MM.1S (cell line): ENCODE results near the gene RIMKLA.

Experiments
- DNase-seq: peaks from one replicate; pipeline ENCODE4 v3.0.0-alpha.2; 2015
- H2AFZ ChIP-seq: fragments of 300-600 bp; sonication (generic); 2 replicates; pipeline ENCODE4 v1.6.0; 2016; ENCODE audit warnings: antibody characterized with exemption, low read length
- H3F3A ChIP-seq: fragments of 300-600 bp; sonication (generic); 2 replicates; pipeline ENCODE4 v1.6.1; 2016; ENCODE audit warnings: mild to moderate bottlenecking, antibody characterized with exemption, low read length, moderate library complexity, mixed read lengths; ENCODE audit not compliant: insufficient read depth
- H3K27ac ChIP-seq: fragments of 300-600 bp; sonication (generic); 2 replicates; pipeline ENCODE4 v1.5.1; 2016; ENCODE audit warnings: mild to moderate bottlenecking, low read length
- H3K27me3 ChIP-seq: fragments of 300-600 bp; sonication (generic); replicated peaks from 2 replicates; pipeline ENCODE4 v1.6.0; 2016; ENCODE audit warnings: low read length; ENCODE audit not compliant: insufficient read depth
- H3K36me3 ChIP-seq: fragments of 300-600 bp; sonication (generic); replicated peaks from 2 replicates; pipeline ENCODE4 v1.6.1; 2016; ENCODE audit warnings: mild to moderate bottlenecking, low read length, mixed read lengths; ENCODE audit not compliant: insufficient read depth
- H3K4me1 ChIP-seq: fragments of 300-600 bp; sonication (generic); 2 replicates; pipeline ENCODE4 v1.6.1; 2016; ENCODE audit warnings: low read length, mixed read lengths
- H3K4me2 ChIP-seq: fragments of 300-600 bp; sonication (generic); 2 replicates; pipeline ENCODE4 v1.6.0; 2016; ENCODE audit warnings: low read depth, low read length
- H3K4me3 ChIP-seq: fragments of 300-600 bp; sonication (generic); 2 replicates; pipeline ENCODE4 v1.5.1; 2016; ENCODE audit warnings: low read length, mixed read lengths
- H3K79me2 ChIP-seq: fragments of 300-600 bp; sonication (generic); 2 replicates; pipeline ENCODE4 v1.6.1; 2016; ENCODE audit warnings: mixed run types, low read length, mixed read lengths
- H3K9ac ChIP-seq: fragments of 300-600 bp; sonication (generic); 2 replicates; pipeline ENCODE4 v1.6.1; 2016; ENCODE audit warnings: low read length, mixed read lengths
- H3K9me2 ChIP-seq: fragments of 300-600 bp; sonication (generic); replicated peaks from 2 replicates; pipeline ENCODE4 v1.6.1; 2016; ENCODE audit warnings: mild to moderate bottlenecking, low read length, mixed read lengths; ENCODE audit not compliant: insufficient read depth
- H3K9me3 ChIP-seq: fragments of 300-600 bp; sonication (generic); replicated peaks from 2 replicates; pipeline ENCODE4 v1.6.1; 2016; ENCODE audit warnings: mild to moderate bottlenecking, low read length, mixed read lengths; ENCODE audit not compliant: insufficient read depth
- H4K20me1 ChIP-seq: fragments of 300-600 bp; sonication (generic); 2 replicates; pipeline ENCODE4 v1.6.1; 2016; ENCODE audit warnings: mild to moderate bottlenecking, low read length, moderate library complexity, mixed read lengths; ENCODE audit not compliant: insufficient read depth
- EZH2 ChIP-seq: fragments of 300-600 bp; sonication (generic); optimal IDR thresholded peaks from 2 replicates; pipeline ENCODE3; 2017; ENCODE audit warnings: low read depth, mild to moderate bottlenecking, antibody characterized with exemption, low read length, mixed read lengths
- EZH2phosphoT487 ChIP-seq: fragments of 300-600 bp; sonication (generic); IDR thresholded peaks from 2 replicates; pipeline ENCODE4 v1.6.1; 2018; ENCODE audit warnings: antibody characterized with exemption, low read length
- TF ChIP-seq, protein P1 (sequence below): fragments of 300-600 bp; sonication (generic); IDR thresholded peaks from 2 replicates; pipeline ENCODE4 v1.5.1; 2016; ENCODE audit warnings: antibody characterized with exemption, low read length, mixed read lengths

The RIMKLA gene

GRCh38 chr1:42364542-42364941, 16.1 kb upstream of the RIMKLA start:
- Histone ChIP-seq H3F3A (no peaks in the 10 kb centered on the region), H2AFZ (no peak overlapping the region), H3K9me3 (no peaks in the 10 kb centered on the region), H3K9me2 (no peaks in the 10 kb centered on the region), H3K27me3 (no peaks in the 10 kb centered on the region), H3K4me2 (no peak overlapping the region), H3K27ac (no peak overlapping the region), H3K36me3 (no peaks in the 10 kb centered on the region), H3K4me1 (no peaks in the 10 kb centered on the region), H3K79me2 (no peaks in the 10 kb centered on the region), H4K20me1 (no peaks in the 10 kb centered on the region), H3K4me3 (no peak overlapping the region), H3K9ac (no peak overlapping the region)
- TF ChIP-seq, protein P1, sequence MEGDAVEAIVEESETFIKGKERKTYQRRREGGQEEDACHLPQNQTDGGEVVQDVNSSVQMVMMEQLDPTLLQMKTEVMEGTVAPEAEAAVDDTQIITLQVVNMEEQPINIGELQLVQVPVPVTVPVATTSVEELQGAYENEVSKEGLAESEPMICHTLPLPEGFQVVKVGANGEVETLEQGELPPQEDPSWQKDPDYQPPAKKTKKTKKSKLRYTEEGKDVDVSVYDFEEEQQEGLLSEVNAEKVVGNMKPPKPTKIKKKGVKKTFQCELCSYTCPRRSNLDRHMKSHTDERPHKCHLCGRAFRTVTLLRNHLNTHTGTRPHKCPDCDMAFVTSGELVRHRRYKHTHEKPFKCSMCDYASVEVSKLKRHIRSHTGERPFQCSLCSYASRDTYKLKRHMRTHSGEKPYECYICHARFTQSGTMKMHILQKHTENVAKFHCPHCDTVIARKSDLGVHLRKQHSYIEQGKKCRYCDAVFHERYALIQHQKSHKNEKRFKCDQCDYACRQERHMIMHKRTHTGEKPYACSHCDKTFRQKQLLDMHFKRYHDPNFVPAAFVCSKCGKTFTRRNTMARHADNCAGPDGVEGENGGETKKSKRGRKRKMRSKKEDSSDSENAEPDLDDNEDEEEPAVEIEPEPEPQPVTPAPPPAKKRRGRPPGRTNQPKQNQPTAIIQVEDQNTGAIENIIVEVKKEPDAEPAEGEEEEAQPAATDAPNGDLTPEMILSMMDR: no peak
- TF ChIP-seq EZH2: no peak
- no peak for DNase-seq

DNA sequence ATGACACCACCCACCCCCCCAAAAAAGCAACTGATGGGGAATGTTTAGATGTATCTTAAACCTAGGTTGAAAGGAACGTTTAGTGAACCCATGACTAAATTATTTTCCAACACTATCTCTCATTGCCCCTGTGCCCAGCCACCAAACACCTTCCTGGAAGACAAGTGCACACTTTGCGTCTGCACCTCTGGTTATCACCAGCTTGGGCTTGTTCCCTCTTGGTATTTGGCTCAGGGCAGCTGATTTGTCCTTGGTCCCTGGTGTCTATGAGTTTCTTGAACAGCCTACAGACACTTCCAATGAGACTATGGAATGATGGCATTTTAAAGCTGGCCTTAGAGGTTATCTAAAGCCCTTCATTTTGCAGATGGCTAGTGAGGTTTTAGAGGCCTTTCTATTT, 15.5 kb upstream of the RIMKLA start:
- no peak overlapping the region for H3K4me3 ChIP-seq
- no peak for DNase-seq
- no peaks in the 10 kb centered on the region for H3K79me2 ChIP-seq
- H3K4me1 ChIP-seq: no peaks in the 10 kb centered on the region
- no peaks in the 10 kb centered on the region for H4K20me1 ChIP-seq
- TF ChIP-seq EZH2phosphoT487 (no peak), EZH2 (no peak)
- TF ChIP-seq, protein P1: no peak
- H3K9me3 ChIP-seq: no peaks in the 10 kb centered on the region
- H3K27me3 ChIP-seq: no peaks in the 10 kb centered on the region
- H3F3A ChIP-seq: no peaks in the 10 kb centered on the region
- H2AFZ ChIP-seq: no peak overlapping the region
- H3K4me2 ChIP-seq: no peak overlapping the region
- no peak overlapping the region for H3K9ac ChIP-seq
- no peak overlapping the region for H3K27ac ChIP-seq
- H3K9me2 ChIP-seq: no peaks in the 10 kb centered on the region
- H3K36me3 ChIP-seq: no peaks in the 10 kb centered on the region

GRCh38 chr1:42368096-42368795, 12.3 kb upstream of the RIMKLA start:
- Histone ChIP-seq H3K4me3 (no peak overlapping the region), H3K9me3 (no peaks in the 10 kb centered on the region), H3K4me1 (no peaks in the 10 kb centered on the region), H3K9ac (no peak overlapping the region), H3K36me3 (no peaks in the 10 kb centered on the region), H3K4me2 (no peak overlapping the region), H3K79me2 (no peaks in the 10 kb centered on the region), H3K27ac (no peak overlapping the region), H3K9me2 (no peaks in the 10 kb centered on the region), H3F3A (no peaks in the 10 kb centered on the region), H2AFZ (no peak overlapping the region), H3K27me3 (no peaks in the 10 kb centered on the region), H4K20me1 (no peaks in the 10 kb centered on the region)
- DNase-seq: no peak
- TF ChIP-seq, protein P1: no peak
